OCI-LY3 (cell line): ENCODE data around the gene ZNF618.
A peak's percentile ranks its signal among the peaks of the same experiment; 100 is the strongest.

Source experiments
- H2AFZ ChIP-seq: fragments of 200-600, 300-600 bp; shearing (Covaris generic); 2 replicates; pipeline ENCODE4 v1.6.0; 2014; ENCODE audit warnings: antibody characterized with exemption, low read depth, low read length
- H3K27ac ChIP-seq: fragments of 200-600, 300-600 bp; sonication (generic); 2 replicates; pipeline ENCODE4 v1.5.1; 2014; ENCODE audit warnings: mild to moderate bottlenecking, low read length, moderate library complexity, mixed read lengths
- H3K27me3 ChIP-seq: fragments of 200-600, 300-600 bp; sonication (generic); 2 replicates; pipeline ENCODE4 v1.6.1; 2014; ENCODE audit warnings: low read depth, low read length, mixed read lengths
- H3K36me3 ChIP-seq: fragments of 200-600, 300-600 bp; sonication (generic); replicated peaks from 2 replicates; pipeline ENCODE3; 2014; ENCODE audit warnings: low read depth, low read length, mixed read lengths
- H3K4me1 ChIP-seq: fragments of 300-600, 200-600 bp; sonication (generic); 2 replicates; pipeline ENCODE4 v1.6.1; 2014; ENCODE audit warnings: low read length, mixed read lengths
- H3K4me2 ChIP-seq: fragments of 200-600, 300-600 bp; sonication (generic); 2 replicates; pipeline ENCODE4 v1.6.1; 2014; ENCODE audit warnings: low read length, mixed read lengths
- H3K4me3 ChIP-seq: fragments of 300-600, 200-600 bp; sonication (generic); 2 replicates; pipeline ENCODE4 v1.5.1; 2014; ENCODE audit warnings: antibody characterized with exemption, mild to moderate bottlenecking, low read length, moderate library complexity
- H3K79me2 ChIP-seq: fragments of 300-600, 200-600 bp; shearing (Covaris generic); 2 replicates; pipeline ENCODE4 v1.6.1; 2014; ENCODE audit warnings: mild to moderate bottlenecking, low read length, mixed read lengths
- H3K9ac ChIP-seq: fragments of 300-600, 200-600 bp; shearing (Covaris generic); 2 replicates; pipeline ENCODE4 v1.6.0; 2014; ENCODE audit warnings: mild to moderate bottlenecking, low read length, moderate library complexity
- H3K9me3 ChIP-seq: fragments of 200-600, 300-600 bp; shearing (Covaris generic); 2 replicates; pipeline ENCODE4 v1.6.1; 2014; ENCODE audit warnings: low read length, mixed read lengths; ENCODE audit not compliant: insufficient read depth
- H4K20me1 ChIP-seq: fragments of 200-600, 300-600 bp; sonication (generic); 2 replicates; pipeline ENCODE4 v1.6.1; 2016; ENCODE audit warnings: low read length, mixed read lengths; ENCODE audit not compliant: insufficient read depth
- EZH2phosphoT487 ChIP-seq: fragments of 200-600 bp; shearing (Covaris generic); IDR thresholded peaks from 2 replicates; pipeline ENCODE4 v1.6.1; 2018; ENCODE audit warnings: antibody characterized with exemption, mixed run types, low read depth
- TF ChIP-seq, protein P1 (sequence below): fragments of 200-600, 300-600 bp; sonication (generic); IDR thresholded peaks from 2 replicates; pipeline ENCODE4 v1.5.1; 2014; ENCODE audit warnings: antibody characterized with exemption, low read length, low read depth

Gene ZNF618, protein sequence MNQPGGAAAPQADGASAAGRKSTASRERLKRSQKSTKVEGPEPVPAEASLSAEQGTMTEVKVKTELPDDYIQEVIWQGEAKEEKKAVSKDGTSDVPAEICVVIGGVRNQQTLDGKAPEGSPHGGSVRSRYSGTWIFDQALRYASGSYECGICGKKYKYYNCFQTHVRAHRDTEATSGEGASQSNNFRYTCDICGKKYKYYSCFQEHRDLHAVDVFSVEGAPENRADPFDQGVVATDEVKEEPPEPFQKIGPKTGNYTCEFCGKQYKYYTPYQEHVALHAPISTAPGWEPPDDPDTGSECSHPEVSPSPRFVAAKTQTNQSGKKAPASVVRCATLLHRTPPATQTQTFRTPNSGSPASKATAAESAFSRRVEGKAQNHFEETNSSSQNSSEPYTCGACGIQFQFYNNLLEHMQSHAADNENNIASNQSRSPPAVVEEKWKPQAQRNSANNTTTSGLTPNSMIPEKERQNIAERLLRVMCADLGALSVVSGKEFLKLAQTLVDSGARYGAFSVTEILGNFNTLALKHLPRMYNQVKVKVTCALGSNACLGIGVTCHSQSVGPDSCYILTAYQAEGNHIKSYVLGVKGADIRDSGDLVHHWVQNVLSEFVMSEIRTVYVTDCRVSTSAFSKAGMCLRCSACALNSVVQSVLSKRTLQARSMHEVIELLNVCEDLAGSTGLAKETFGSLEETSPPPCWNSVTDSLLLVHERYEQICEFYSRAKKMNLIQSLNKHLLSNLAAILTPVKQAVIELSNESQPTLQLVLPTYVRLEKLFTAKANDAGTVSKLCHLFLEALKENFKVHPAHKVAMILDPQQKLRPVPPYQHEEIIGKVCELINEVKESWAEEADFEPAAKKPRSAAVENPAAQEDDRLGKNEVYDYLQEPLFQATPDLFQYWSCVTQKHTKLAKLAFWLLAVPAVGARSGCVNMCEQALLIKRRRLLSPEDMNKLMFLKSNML

DNA sequence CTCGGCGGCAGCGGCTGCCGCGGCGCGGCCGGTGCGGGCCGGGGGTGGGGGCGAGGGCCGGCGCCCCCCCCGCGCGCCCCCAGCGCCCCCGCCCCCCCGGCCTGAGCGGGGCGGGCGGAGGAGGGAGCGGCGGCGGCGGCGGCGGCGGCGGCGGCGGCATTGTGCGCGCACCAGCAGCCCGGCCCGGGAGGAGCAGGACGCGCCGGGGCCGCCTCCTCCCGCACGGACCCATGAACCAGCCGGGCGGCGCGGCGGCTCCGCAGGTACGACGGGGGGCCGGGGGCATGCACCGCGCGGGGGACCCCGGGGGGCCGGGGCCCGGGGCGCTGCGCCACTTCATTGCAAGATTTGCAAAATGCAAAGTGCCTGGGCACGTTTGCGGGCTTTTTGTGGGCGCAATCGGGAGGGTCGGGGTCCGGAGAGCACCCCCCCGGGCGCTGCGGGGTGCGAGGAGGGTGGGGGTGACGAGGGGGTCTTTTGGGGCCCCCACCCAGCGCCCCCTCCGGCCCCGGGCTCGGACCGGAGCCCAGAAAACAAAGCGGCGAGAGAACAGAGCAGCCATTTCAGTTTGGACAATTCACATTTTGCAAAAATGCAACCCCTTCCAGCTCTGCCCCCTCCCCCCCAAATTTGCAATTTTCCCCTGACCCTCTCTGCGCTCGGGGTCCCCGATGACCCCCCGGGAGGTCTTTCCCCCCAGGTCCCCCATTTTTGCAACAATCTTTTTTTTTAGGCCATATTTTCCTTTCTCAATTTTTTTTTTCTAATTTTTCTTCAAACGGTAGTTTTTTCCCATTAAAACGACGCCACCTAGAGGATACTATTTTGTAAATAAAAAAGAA lies at the start of gene ZNF618:
TSS of gene ZNF618 (plus strand) at position 159 of the 842 bp plus-strand sequence. CDS start at position 231, 72 bp downstream.
- peak within 1 kb of the TSS; percentile 77 for H2AFZ ChIP-seq
- H3K4me3 ChIP-seq: peak within 1 kb of the TSS; percentile 85
- no peaks in the 10 kb centered on the region for H3K9me3 ChIP-seq
- no peak within 1 kb of the TSS for H3K27ac ChIP-seq
- H3K27me3 ChIP-seq: peaks cover 10% of the 10 kb centered on the region
- peak within 1 kb of the TSS; percentile 74 for H3K4me2 ChIP-seq
- peak within 1 kb of the TSS; percentile 70 for H3K9ac ChIP-seq
- H4K20me1 ChIP-seq: no peaks in the 10 kb centered on the region
- TF ChIP-seq EZH2phosphoT487: no peak
- TF ChIP-seq, protein P1, sequence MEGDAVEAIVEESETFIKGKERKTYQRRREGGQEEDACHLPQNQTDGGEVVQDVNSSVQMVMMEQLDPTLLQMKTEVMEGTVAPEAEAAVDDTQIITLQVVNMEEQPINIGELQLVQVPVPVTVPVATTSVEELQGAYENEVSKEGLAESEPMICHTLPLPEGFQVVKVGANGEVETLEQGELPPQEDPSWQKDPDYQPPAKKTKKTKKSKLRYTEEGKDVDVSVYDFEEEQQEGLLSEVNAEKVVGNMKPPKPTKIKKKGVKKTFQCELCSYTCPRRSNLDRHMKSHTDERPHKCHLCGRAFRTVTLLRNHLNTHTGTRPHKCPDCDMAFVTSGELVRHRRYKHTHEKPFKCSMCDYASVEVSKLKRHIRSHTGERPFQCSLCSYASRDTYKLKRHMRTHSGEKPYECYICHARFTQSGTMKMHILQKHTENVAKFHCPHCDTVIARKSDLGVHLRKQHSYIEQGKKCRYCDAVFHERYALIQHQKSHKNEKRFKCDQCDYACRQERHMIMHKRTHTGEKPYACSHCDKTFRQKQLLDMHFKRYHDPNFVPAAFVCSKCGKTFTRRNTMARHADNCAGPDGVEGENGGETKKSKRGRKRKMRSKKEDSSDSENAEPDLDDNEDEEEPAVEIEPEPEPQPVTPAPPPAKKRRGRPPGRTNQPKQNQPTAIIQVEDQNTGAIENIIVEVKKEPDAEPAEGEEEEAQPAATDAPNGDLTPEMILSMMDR: peak; percentile 46
- no peaks in the 10 kb centered on the region for H3K79me2 ChIP-seq
- peaks cover 5% of the 10 kb centered on the region for H3K4me1 ChIP-seq
- H3K36me3 ChIP-seq: no peaks in the 10 kb centered on the region

DNA sequence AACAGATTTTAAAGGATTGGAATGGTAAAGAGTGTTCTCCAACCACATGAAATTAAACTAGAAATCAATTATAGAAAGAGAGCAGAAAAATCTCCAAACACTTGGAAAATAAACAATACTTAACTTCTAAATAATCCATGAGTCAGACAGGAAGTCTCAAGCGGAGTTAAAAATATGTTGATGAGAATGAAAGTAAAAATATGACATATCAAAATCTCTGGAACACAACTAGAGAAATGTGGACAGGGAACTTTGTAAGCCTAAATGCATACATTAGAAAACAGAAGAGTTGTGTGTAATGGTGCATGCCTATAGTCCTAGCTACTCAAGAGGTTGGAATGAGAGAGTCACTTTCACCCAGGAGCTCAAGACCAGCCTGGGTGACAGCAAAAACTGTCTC lies 47.9 kb upstream of the ZNF618 start:
- no peak overlapping the region for H3K4me3 ChIP-seq
- H3K36me3 ChIP-seq: no peaks in the 10 kb centered on the region
- H3K27ac ChIP-seq: no peak overlapping the region
- TF ChIP-seq, protein P1: no peak
- no peak for TF ChIP-seq EZH2phosphoT487
- H3K79me2 ChIP-seq: no peaks in the 10 kb centered on the region
- H3K4me1 ChIP-seq: no peaks in the 10 kb centered on the region
- H2AFZ ChIP-seq: no peak overlapping the region
- no peak overlapping the region for H3K4me2 ChIP-seq
- H3K9me3 ChIP-seq: no peaks in the 10 kb centered on the region
- H3K9ac ChIP-seq: no peak overlapping the region
- no peaks in the 10 kb centered on the region for H3K27me3 ChIP-seq
- H4K20me1 ChIP-seq: no peaks in the 10 kb centered on the region

DNA sequence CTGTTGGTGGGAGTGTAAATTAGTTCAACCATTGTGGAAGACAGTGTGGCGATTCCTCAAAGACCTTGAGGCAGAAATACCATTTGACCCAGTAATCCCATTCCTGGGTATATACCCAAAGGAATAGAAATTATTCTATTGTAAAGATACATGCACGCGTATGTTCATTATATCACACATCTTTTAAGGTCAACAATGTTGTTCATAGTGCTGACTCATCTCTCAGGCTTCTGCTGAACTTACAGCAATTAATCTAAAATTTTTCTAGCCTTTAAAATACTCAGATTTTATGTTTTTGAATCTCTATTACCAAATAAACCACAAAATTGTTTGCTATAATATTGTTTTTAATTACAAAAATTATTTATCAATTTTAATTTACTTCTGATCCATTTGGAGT lies 38.8 kb upstream of the ZNF618 start:
- H3K4me1 ChIP-seq: no peaks in the 10 kb centered on the region
- TF ChIP-seq, protein P1: no peak
- TF ChIP-seq EZH2phosphoT487: no peak

More for the DNA sequence above, 38.8 kb upstream of the ZNF618 start:
- no peaks in the 10 kb centered on the region for H3K27me3 ChIP-seq
- no peak overlapping the region for H3K4me3 ChIP-seq
- no peak overlapping the region for H3K4me2 ChIP-seq
- no peak overlapping the region for H2AFZ ChIP-seq
- H4K20me1 ChIP-seq: no peaks in the 10 kb centered on the region
- no peak overlapping the region for H3K27ac ChIP-seq
- H3K9me3 ChIP-seq: no peaks in the 10 kb centered on the region
- H3K79me2 ChIP-seq: no peaks in the 10 kb centered on the region
- no peaks in the 10 kb centered on the region for H3K36me3 ChIP-seq
- no peak overlapping the region for H3K9ac ChIP-seq
